WTC11 (cell line): Measurements from ENCODE around the gene CPTP. TPM values are rescaled to one million over a fixed set of nuclear protein-coding genes. Genes with fewer than 3 reads are reported as not detected.

ENCODE experiments used
- ATAC-seq: fragments of 200-7000 bp; cut with Tn5 transposase; 2 replicates; pipeline ENCODE4 v1.10.0; 2021; ENCODE audit warnings: mild to moderate bottlenecking, moderate library complexity
- CTCF ChIA-PET: fragments of 300-600 bp; sonication (Branson Sonifier 250); formaldehyde crosslinking; loops from one replicate; lab custom pipeline; 2021; ENCODE audit warnings: antibody characterized with exemption; lab: Charles Lee
- POLR2A ChIA-PET: fragments of 350-600 bp; sonication (Branson Sonifier 250); formaldehyde crosslinking; loops from one replicate; lab custom pipeline; 2021; ENCODE audit warnings: antibody characterized with exemption; lab: Charles Lee
- DNase-seq: peaks from one replicate; pipeline ENCODE4 v3.0.0; 2021; ENCODE audit warnings: low spot score
- H3K27ac Mint-ChIP-seq: 2 replicates; pipeline ENCODE4 v1.8.0; 2021; ENCODE audit warnings: mixed read lengths
- H3K27me3 Mint-ChIP-seq: 2 replicates; pipeline ENCODE4 v1.8.0; 2021; ENCODE audit warnings: low read depth, mild to moderate bottlenecking, moderate library complexity, mixed read lengths
- H3K36me3 Mint-ChIP-seq: 2 replicates; pipeline ENCODE4 v1.8.0; 2021; ENCODE audit warnings: mixed read lengths
- H3K4me1 Mint-ChIP-seq: 2 replicates; pipeline ENCODE4 v1.8.0; 2022; ENCODE audit warnings: mixed read lengths
- H3K4me3 Mint-ChIP-seq: 2 replicates; pipeline ENCODE4 v1.8.0; 2021; ENCODE audit warnings: mild to moderate bottlenecking, moderate library complexity, mixed read lengths
- H3K9me3 Mint-ChIP-seq: 2 replicates; pipeline ENCODE4 v1.8.0; 2021; ENCODE audit warnings: mixed read lengths
- ATF3 ChIP-seq: sonication (generic); formaldehyde crosslinking; conservative IDR thresholded peaks from 2 replicates; pipeline ENCODE4 v1.8.1; 2022; ENCODE audit warnings: mild to moderate bottlenecking, missing genetic modification reagents
- CREM ChIP-seq: sonication (generic); formaldehyde crosslinking; IDR thresholded peaks from 2 replicates; pipeline ENCODE4 v1.8.1; 2022; ENCODE audit warnings: mild to moderate bottlenecking, missing genetic modification reagents, moderate library complexity
- HMGA2 ChIP-seq: fragments of 250-450 bp; sonication (Bioruptor Pico); IDR thresholded peaks from 2 replicates; pipeline ENCODE4 v1.4.0; 2021; ENCODE audit warnings: mild to moderate bottlenecking, moderate library complexity
- HMGXB4 ChIP-seq: sonication (generic); formaldehyde crosslinking; IDR thresholded peaks from 2 replicates; pipeline ENCODE4 v1.8.1; 2023; ENCODE audit warnings: mild to moderate bottlenecking, moderate library complexity, missing genetic modification reagents
- JUN ChIP-seq: sonication (generic); formaldehyde crosslinking; IDR thresholded peaks from 2 replicates; pipeline ENCODE4 v1.8.0; 2023; ENCODE audit warnings: mild to moderate bottlenecking, missing genetic modification reagents
- MLX ChIP-seq: sonication (generic); formaldehyde crosslinking; IDR thresholded peaks from 2 replicates; pipeline ENCODE4 v1.8.1; 2023; ENCODE audit warnings: mild to moderate bottlenecking, missing genetic modification reagents, moderate library complexity
- MYBL2 ChIP-seq: sonication (generic); formaldehyde crosslinking; IDR thresholded peaks from 2 replicates; pipeline ENCODE4 v1.8.1; 2023; ENCODE audit warnings: mild to moderate bottlenecking, moderate library complexity, missing genetic modification reagents
- NFATC4 ChIP-seq: fragments of 250-450 bp; sonication (Bioruptor Pico); IDR thresholded peaks from 2 replicates; pipeline ENCODE4 v1.9.0; 2021; ENCODE audit warnings: mild to moderate bottlenecking
- NR3C1 ChIP-seq: sonication (generic); formaldehyde crosslinking; conservative IDR thresholded peaks from 2 replicates; pipeline ENCODE4 v1.8.1; 2023; ENCODE audit warnings: low read depth, mild to moderate bottlenecking, missing genetic modification reagents
- RELA ChIP-seq: sonication (generic); formaldehyde crosslinking; IDR thresholded peaks from 2 replicates; pipeline ENCODE4 v1.8.1; 2022; ENCODE audit warnings: missing genetic modification reagents, mild to moderate bottlenecking, borderline replicate concordance
- SMAD3 ChIP-seq: sonication (generic); formaldehyde crosslinking; IDR thresholded peaks from 2 replicates; pipeline ENCODE4 v1.8.0; 2022; ENCODE audit warnings: missing genetic modification reagents, mild to moderate bottlenecking, borderline replicate concordance
- STAT6 ChIP-seq: sonication (generic); formaldehyde crosslinking; conservative IDR thresholded peaks from 2 replicates; pipeline ENCODE4 v1.8.1; 2023; ENCODE audit warnings: mild to moderate bottlenecking, low read depth, missing genetic modification reagents, moderate library complexity
- TCF7 ChIP-seq: sonication (generic); formaldehyde crosslinking; IDR thresholded peaks from 2 replicates; pipeline ENCODE4 v1.8.0; 2022; ENCODE audit warnings: mild to moderate bottlenecking, low read depth, missing genetic modification reagents, moderate library complexity
- TEAD1 ChIP-seq: sonication (generic); formaldehyde crosslinking; IDR thresholded peaks from 2 replicates; pipeline ENCODE4 v1.8.0; 2022; ENCODE audit warnings: mild to moderate bottlenecking, missing genetic modification reagents
- ZBTB21 ChIP-seq: sonication (generic); formaldehyde crosslinking; IDR thresholded peaks from 2 replicates; pipeline ENCODE4 v1.8.1; 2023; ENCODE audit warnings: mild to moderate bottlenecking, missing genetic modification reagents, borderline replicate concordance
- ZBTB43 ChIP-seq: sonication (generic); formaldehyde crosslinking; IDR thresholded peaks from 2 replicates; pipeline ENCODE4 v1.8.1; 2023; ENCODE audit warnings: mild to moderate bottlenecking, missing genetic modification reagents
- ZMAT4 ChIP-seq: fragments of 250-450 bp; sonication (Bioruptor Pico); IDR thresholded peaks from 2 replicates; pipeline ENCODE4 v1.9.0; 2021; ENCODE audit warnings: mild to moderate bottlenecking
- ZNF138 ChIP-seq: sonication (generic); formaldehyde crosslinking; conservative IDR thresholded peaks from 2 replicates; pipeline ENCODE4 v1.8.1; 2022; ENCODE audit warnings: mild to moderate bottlenecking, moderate library complexity, missing genetic modification reagents
- ZNF317 ChIP-seq: sonication (generic); formaldehyde crosslinking; IDR thresholded peaks from 2 replicates; pipeline ENCODE4 v1.8.1; 2023; ENCODE audit warnings: low read depth, mild to moderate bottlenecking, moderate library complexity, missing genetic modification reagents, borderline replicate concordance
- ZNF423 ChIP-seq: fragments of 250-450 bp; sonication (Bioruptor Pico); IDR thresholded peaks from 2 replicates; pipeline ENCODE4 v2.1.2; 2022; ENCODE audit warnings: mild to moderate bottlenecking, moderate library complexity
- ZNF671 ChIP-seq: fragments of 250-450 bp; sonication (Bioruptor Pico); IDR thresholded peaks from 2 replicates; pipeline ENCODE4 v1.8.0; 2021; ENCODE audit warnings: mild to moderate bottlenecking
- total RNA-seq: library from RNA; stranded (reverse); gene quantifications from 3 replicates; pipeline ENCODE4 v1.2.3, GENCODE V29; 2021
- TF ChIP-seq, protein P1 (sequence below): sonication (generic); formaldehyde crosslinking; IDR thresholded peaks from 2 replicates; pipeline ENCODE4 v1.8.1; 2022; ENCODE audit warnings: low read depth, missing genetic modification reagents, borderline replicate concordance

The CPTP gene
- total RNA-seq, 1 experiment from 2014 or later = 14.4 TPM

- Mint-ChIP-seq H3K4me1 (peaks cover 17% of the 10 kb centered on the region), H3K9me3 (no peaks in the 10 kb centered on the region), H3K27me3 (peaks cover 5% of the 10 kb centered on the region), H3K4me3 (peak overlapping the region; percentile 70), H3K27ac (no peak overlapping the region), H3K36me3 (no peaks in the 10 kb centered on the region)
- no peak for TF ChIP-seq ZMAT4 (CRISPR knock-in tag)
- 0 out of 2 replicates have a peak, but pooled peaks have one; percentile 9 for TF ChIP-seq HMGXB4
- 0 out of 2 replicates have a peak, but pooled peaks have one; percentile 32 for TF ChIP-seq MYBL2 (CRISPR knock-in tag)
- peak; percentile 65; the same call in 1 of the 2 replicates for TF ChIP-seq ZNF423 (CRISPR knock-in tag)
- TF ChIP-seq NFATC4 (CRISPR knock-in tag) = no peak
- DNase-seq (peak; percentile 63), ATAC-seq (peak; percentile 50)
- POLR2A ChIA-PET = interaction anchor here (0.6 to 1.8 kb wide), 3 partner anchors 10 to 268 kb away, joined by 3 to 6 read pairs (median 5); no protein-coding TSS in a partner anchor
- CTCF ChIA-PET = interaction anchor here (0.6 to 2.3 kb wide), 9 partner anchors 10 to 316 kb away, joined by 3 to 18 read pairs (median 3); partner anchors contain the start of gene CCNL2
Observed at GRCh38 chr1:1347663-1348419, 23.2 kb downstream of the CPTP start.

DNA sequence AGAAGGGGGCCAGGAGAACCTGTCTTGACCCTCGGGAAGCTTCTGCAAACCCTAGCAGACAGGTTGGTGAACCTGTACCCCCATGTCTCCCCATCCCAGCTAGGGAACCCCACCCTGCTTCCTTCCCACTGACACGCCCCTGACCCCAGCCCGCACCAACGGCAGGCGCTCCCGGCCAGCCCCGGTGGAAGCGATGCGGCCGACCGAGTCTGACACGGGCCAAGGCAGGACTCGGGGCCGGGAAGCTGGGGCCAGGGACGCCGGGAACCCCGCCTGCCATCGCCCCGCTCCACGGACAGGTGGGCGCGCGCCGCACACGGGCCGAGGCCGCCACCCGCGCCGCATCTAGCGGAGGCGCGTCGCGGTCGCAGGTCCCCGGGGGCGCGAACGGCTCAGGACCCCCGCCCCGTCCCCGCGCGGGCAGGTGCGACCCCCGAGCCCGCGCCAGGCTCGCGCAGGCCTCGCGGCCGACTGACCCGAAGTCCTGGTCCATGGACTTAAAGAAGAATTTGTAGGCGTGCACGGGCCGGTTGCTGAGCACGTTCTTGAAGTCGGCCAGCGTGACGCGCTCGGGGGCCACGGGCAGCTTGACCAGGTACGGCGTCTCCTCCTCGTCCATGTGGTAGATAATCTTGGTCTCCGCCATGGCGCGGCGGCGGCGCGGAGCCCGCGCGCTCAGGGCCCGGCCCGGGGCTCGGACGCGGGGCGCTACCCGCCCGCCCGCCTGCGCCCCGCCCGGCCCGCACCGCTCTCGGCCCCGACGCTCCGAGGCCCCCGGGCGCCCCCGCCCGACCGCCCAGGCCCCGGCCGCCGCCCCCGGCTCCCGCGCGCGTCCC, 24.0 kb downstream of the CPTP start:
- peaks cover 5% of the 10 kb centered on the region for H3K27me3 Mint-ChIP-seq
- peaks cover 25% of the 10 kb centered on the region for H3K4me1 Mint-ChIP-seq
- CTCF ChIA-PET = interaction anchor here (0.9 to 2.3 kb wide), 7 partner anchors 10 to 84 kb away, joined by 3 to 18 read pairs (median 3); partner anchors contain the start of gene CCNL2
- DNase-seq = no peak
- H3K27ac Mint-ChIP-seq = no peak overlapping the region
- peak overlapping the region; percentile 70 for H3K4me3 Mint-ChIP-seq
- no peak for ATAC-seq
- no peaks in the 10 kb centered on the region for H3K36me3 Mint-ChIP-seq
- POLR2A ChIA-PET = interaction anchor here (1.8 kb wide), 1 partner anchor 11 kb away, joined by 5 read pairs; no protein-coding TSS in a partner anchor
- TF ChIP-seq STAT6 (CRISPR knock-in tag) (no peak), ZNF317 (CRISPR knock-in tag) (no peak), JUN (CRISPR knock-in tag) (no peak), SMAD3 (CRISPR knock-in tag) (no peak), ATF3 (no peak), ZBTB43 (CRISPR knock-in tag) (no peak), NR3C1 (CRISPR knock-in tag) (no peak), MLX (CRISPR knock-in tag) (no peak), ZNF671 (CRISPR knock-in tag) (no peak), RELA (CRISPR knock-in tag) (no peak), HMGA2 (no peak), TCF7 (CRISPR knock-in tag) (no peak), ZNF138 (CRISPR knock-in tag) (no peak), TEAD1 (no peak), ZBTB21 (CRISPR knock-in tag) (no peak), CREM (CRISPR knock-in tag) (no peak)
- TF ChIP-seq, protein P1, sequence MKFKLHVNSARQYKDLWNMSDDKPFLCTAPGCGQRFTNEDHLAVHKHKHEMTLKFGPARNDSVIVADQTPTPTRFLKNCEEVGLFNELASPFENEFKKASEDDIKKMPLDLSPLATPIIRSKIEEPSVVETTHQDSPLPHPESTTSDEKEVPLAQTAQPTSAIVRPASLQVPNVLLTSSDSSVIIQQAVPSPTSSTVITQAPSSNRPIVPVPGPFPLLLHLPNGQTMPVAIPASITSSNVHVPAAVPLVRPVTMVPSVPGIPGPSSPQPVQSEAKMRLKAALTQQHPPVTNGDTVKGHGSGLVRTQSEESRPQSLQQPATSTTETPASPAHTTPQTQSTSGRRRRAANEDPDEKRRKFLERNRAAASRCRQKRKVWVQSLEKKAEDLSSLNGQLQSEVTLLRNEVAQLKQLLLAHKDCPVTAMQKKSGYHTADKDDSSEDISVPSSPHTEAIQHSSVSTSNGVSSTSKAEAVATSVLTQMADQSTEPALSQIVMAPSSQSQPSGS (CRISPR knock-in tag) = no peak
- H3K9me3 Mint-ChIP-seq = no peaks in the 10 kb centered on the region
